Panc1 (cell line): Measurements from ENCODE around the gene ALDH3A1. TPM values are rescaled to one million over a fixed set of nuclear protein-coding genes. Genes with fewer than 3 reads are reported as not detected.

Experiments used
- ATAC-seq: fragments of 200-7000 bp; cut with Tn5 transposase; 2 replicates; pipeline ENCODE4 v1.9.1; 2020; ENCODE audit warnings: mild to moderate bottlenecking, moderate library complexity
- BruUV-seq: library from RNA; stranded (reverse); fragments of 400-500 nt; replicated peaks from 2 replicates; lab custom pipeline; 2021; lab: Mats Ljungman, UMichigan
- CTCF ChIA-PET: fragments of 300-600 bp; sonication (Branson Sonifier 250); formaldehyde crosslinking; loops from one replicate; lab custom pipeline; 2022; ENCODE audit warnings: antibody characterized with exemption; lab: Charles Lee
- POLR2A ChIA-PET: fragments of 300-600 bp; sonication (Branson Sonifier 250); formaldehyde crosslinking; loops from one replicate; lab custom pipeline; 2022; ENCODE audit warnings: antibody characterized with exemption; lab: Charles Lee
- DNase-seq: peaks from one replicate; pipeline ENCODE4 v3.0.0-alpha.2; 2010; ENCODE audit warnings: low read depth, low spot score
- H3K27ac ChIP-seq: 2 replicates; pipeline ENCODE4 v1.5.1; 2011; ENCODE audit warnings: mild to moderate bottlenecking, low read length, inconsistent platforms
- H3K27me3 ChIP-seq: fragments of 200-500 bp; sonication (Bioruptor generic); 2 replicates; pipeline ENCODE4 v1.6.0; 2014; ENCODE audit warnings: low read length, inconsistent platforms; ENCODE audit not compliant: control insufficient read depth, insufficient read depth
- H3K36me3 ChIP-seq: fragments of 200-500 bp; sonication (Bioruptor generic); 2 replicates; pipeline ENCODE4 v1.5.1; 2014; ENCODE audit warnings: inconsistent platforms, mild to moderate bottlenecking, low read length, moderate library complexity; ENCODE audit not compliant: control insufficient read depth, insufficient read depth
- H3K4me1 ChIP-seq: 2 replicates; pipeline ENCODE4 v1.5.1; 2011; ENCODE audit warnings: inconsistent platforms, mild to moderate bottlenecking, low read length, moderate library complexity; ENCODE audit not compliant: control insufficient read depth, insufficient read depth
- H3K4me3 ChIP-seq, 2 experiments: 2 replicates each; pipeline ENCODE4 v1.5.1; 2011 to 2012; ENCODE audit warnings: low read depth in 2 of 2, low read length in 2 of 2, mild to moderate bottlenecking in 2 of 2, inconsistent platforms in 1 of 2, moderate library complexity in 1 of 2
- H3K9me3 ChIP-seq: fragments of 200-500 bp; sonication (Bioruptor generic); 2 replicates; pipeline ENCODE4 v1.5.1; 2014; ENCODE audit warnings: low read depth, mild to moderate bottlenecking, inconsistent platforms, low read length, moderate library complexity; ENCODE audit not compliant: control insufficient read depth, insufficient read depth
- POLR2AphosphoS5 ChIP-seq: IDR thresholded peaks from 2 replicates; pipeline ENCODE4 v1.6.1; 2012; ENCODE audit warnings: mild to moderate bottlenecking, low read depth, low read length, moderate library complexity
- SIN3A ChIP-seq: IDR thresholded peaks from 2 replicates; pipeline ENCODE4 v1.6.1; 2012; ENCODE audit warnings: low read depth, mild to moderate bottlenecking, low read length, moderate library complexity, borderline replicate concordance; ENCODE audit not compliant: insufficient read depth
- TCF7L2 ChIP-seq: IDR thresholded peaks from 2 replicates; pipeline ENCODE4 v1.6.1; 2011; ENCODE audit warnings: mild to moderate bottlenecking, low read depth, low read length, inconsistent platforms
- in situ Hi-C: cut with HindIII; loops from 2 replicates; pipeline ENCODE4 v1.10.0; 2016; ENCODE audit warnings: low sequenced_read_pairs, low pct_unique_long_range_greater_than_20kb
- intact Hi-C: fragments of 100-400 bp; cut with micrococcal nuclease; formaldehyde crosslinking; loops from one replicate; pipeline ENCODE4 v1.10.0; 2022; ENCODE audit not compliant: unreplicated experiment
- total RNA-seq: library from RNA; stranded (reverse); gene quantifications from one replicate; pipeline ENCODE4 v1.2.1, GENCODE V29; 2021; ENCODE audit not compliant: unreplicated experiment
- TF ChIP-seq, protein P1 (sequence below): fragments of 450-650 bp; IDR thresholded peaks from 2 replicates; pipeline ENCODE4 v1.5.1; 2017; ENCODE audit warnings: mild to moderate bottlenecking
- TF ChIP-seq, protein P2 (sequence below), 2 experiments: IDR thresholded peaks; 2 replicates each; pipeline ENCODE4 v1.6.1; 2011 to 2012; ENCODE audit warnings: low read depth in 2 of 2, control low read depth in 1 of 2, low read length in 1 of 2, mild to moderate bottlenecking in 1 of 2, moderate library complexity in 1 of 2; ENCODE audit not compliant: insufficient read depth in 1 of 2

The ALDH3A1 gene
- total RNA-seq, 1 experiment from 2014 or later: 0.21 TPM

DNA sequence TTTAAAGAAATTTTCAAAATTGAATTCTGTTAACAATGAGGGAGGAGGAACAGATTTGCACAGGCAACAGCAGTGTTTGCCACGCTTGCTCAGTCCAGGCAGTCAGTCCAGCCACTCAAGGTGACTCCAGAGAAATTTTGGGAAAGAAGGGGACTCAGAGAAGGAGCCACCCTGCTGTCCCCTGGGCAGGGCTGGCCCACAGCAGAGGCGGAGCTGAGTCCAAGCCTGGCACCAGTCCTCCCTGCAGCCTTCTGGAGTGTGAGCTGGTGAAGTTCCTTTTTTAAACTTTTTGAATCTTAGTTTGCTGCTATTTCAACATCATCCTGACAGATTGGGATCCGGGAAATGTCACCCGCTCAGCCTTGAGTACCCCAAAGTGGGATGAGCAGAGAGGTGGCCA is 17.3 kb downstream of the ALDH3A1 start:
- Histone ChIP-seq H3K4me1 (no peaks in the 10 kb centered on the region; the same call in 1 of the 2 replicates), H3K27ac (no peak overlapping the region), H3K4me3 (no peak overlapping the region), H3K27me3 (no peaks in the 10 kb centered on the region), H3K36me3 (no peaks in the 10 kb centered on the region), H3K9me3 (no peaks in the 10 kb centered on the region)
- no TSS peak for BruUV-seq
- POLR2A ChIA-PET: no interaction called here
- CTCF ChIA-PET: no interaction called here
- intact Hi-C loops: no loop called here
- ATAC-seq (no peak), DNase-seq (no peak)
- in situ Hi-C loops: no loop called here
- TF ChIP-seq POLR2AphosphoS5 (no peak), SIN3A (no peak), TCF7L2 (no peak)
- TF ChIP-seq, protein P1, sequence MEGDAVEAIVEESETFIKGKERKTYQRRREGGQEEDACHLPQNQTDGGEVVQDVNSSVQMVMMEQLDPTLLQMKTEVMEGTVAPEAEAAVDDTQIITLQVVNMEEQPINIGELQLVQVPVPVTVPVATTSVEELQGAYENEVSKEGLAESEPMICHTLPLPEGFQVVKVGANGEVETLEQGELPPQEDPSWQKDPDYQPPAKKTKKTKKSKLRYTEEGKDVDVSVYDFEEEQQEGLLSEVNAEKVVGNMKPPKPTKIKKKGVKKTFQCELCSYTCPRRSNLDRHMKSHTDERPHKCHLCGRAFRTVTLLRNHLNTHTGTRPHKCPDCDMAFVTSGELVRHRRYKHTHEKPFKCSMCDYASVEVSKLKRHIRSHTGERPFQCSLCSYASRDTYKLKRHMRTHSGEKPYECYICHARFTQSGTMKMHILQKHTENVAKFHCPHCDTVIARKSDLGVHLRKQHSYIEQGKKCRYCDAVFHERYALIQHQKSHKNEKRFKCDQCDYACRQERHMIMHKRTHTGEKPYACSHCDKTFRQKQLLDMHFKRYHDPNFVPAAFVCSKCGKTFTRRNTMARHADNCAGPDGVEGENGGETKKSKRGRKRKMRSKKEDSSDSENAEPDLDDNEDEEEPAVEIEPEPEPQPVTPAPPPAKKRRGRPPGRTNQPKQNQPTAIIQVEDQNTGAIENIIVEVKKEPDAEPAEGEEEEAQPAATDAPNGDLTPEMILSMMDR: no peak
- TF ChIP-seq, protein P2, sequence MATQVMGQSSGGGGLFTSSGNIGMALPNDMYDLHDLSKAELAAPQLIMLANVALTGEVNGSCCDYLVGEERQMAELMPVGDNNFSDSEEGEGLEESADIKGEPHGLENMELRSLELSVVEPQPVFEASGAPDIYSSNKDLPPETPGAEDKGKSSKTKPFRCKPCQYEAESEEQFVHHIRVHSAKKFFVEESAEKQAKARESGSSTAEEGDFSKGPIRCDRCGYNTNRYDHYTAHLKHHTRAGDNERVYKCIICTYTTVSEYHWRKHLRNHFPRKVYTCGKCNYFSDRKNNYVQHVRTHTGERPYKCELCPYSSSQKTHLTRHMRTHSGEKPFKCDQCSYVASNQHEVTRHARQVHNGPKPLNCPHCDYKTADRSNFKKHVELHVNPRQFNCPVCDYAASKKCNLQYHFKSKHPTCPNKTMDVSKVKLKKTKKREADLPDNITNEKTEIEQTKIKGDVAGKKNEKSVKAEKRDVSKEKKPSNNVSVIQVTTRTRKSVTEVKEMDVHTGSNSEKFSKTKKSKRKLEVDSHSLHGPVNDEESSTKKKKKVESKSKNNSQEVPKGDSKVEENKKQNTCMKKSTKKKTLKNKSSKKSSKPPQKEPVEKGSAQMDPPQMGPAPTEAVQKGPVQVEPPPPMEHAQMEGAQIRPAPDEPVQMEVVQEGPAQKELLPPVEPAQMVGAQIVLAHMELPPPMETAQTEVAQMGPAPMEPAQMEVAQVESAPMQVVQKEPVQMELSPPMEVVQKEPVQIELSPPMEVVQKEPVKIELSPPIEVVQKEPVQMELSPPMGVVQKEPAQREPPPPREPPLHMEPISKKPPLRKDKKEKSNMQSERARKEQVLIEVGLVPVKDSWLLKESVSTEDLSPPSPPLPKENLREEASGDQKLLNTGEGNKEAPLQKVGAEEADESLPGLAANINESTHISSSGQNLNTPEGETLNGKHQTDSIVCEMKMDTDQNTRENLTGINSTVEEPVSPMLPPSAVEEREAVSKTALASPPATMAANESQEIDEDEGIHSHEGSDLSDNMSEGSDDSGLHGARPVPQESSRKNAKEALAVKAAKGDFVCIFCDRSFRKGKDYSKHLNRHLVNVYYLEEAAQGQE (IDR thresholded peaks at IDR 0.05; ENCODE audit: insufficient read depth in 1 of 2, low read depth in 2 of 2, low read length in 1 of 2): no peak

DNA sequence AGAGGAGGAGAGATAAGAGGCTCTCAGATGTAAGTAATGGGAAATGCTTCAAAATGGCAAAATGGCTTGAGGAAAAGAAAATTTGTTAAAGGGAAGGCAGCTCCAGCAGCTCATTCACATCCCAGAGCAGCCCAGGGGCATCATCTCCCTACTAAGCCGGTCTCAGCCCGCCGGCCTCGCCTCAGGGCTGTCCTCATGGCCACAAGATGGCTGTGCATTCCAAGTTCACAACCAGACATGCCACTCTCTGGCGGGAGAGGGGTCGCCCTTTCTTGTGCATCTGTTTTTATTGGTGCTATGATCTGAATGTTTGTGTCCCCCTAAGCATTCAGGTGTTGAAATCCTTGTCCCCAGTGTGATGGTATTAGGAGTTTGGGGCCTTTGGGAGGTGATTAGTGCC is 18.2 kb downstream of the ALDH3A1 start:
- in situ Hi-C loops (no loop called here), intact Hi-C loops (no loop called here)
- H3K4me1 ChIP-seq: no peaks in the 10 kb centered on the region; the same call in 1 of the 2 replicates
- TF ChIP-seq SIN3A: no peak
- TF ChIP-seq TCF7L2: no peak
- TF ChIP-seq, protein P2 (IDR thresholded peaks at IDR 0.05; ENCODE audit: insufficient read depth in 1 of 2, low read depth in 2 of 2, low read length in 1 of 2): no peak
- TF ChIP-seq POLR2AphosphoS5: no peak
- TF ChIP-seq, protein P1: no peak
- POLR2A ChIA-PET: no interaction called here
- no peak for DNase-seq
- H3K27me3 ChIP-seq: no peaks in the 10 kb centered on the region
- H3K36me3 ChIP-seq: no peaks in the 10 kb centered on the region
- no peak overlapping the region for H3K4me3 ChIP-seq
- no peak for ATAC-seq
- no peak overlapping the region for H3K27ac ChIP-seq
- CTCF ChIA-PET: no interaction called here
- H3K9me3 ChIP-seq: no peaks in the 10 kb centered on the region
- no TSS peak for BruUV-seq
